Skeletal muscle tissue (tissue), 4 donors: Measurements from ENCODE around the gene DEPDC5. TPM values are rescaled to one million over a fixed set of nuclear protein-coding genes. Genes with fewer than 3 reads are reported as not detected.

Experiments
- H3K27ac ChIP-seq: one replicate; pipeline ENCODE4 v1.7.0; 2013; ENCODE audit warnings: mild to moderate bottlenecking, low read depth, low read length, inconsistent platforms
- H3K27me3 ChIP-seq, 3 donors: one replicate each; pipeline ENCODE4 v1.7.0; 2013; ENCODE audit warnings: low read length in 3 of 3; ENCODE audit not compliant: control insufficient read depth in 3 of 3, insufficient read depth in 3 of 3
- H3K36me3 ChIP-seq, 3 donors: one replicate each; pipeline ENCODE4 v1.7.0; 2013; ENCODE audit warnings: low read length in 3 of 3; ENCODE audit not compliant: control insufficient read depth in 3 of 3, insufficient read depth in 3 of 3
- H3K4me1 ChIP-seq, 3 donors: one replicate each; pipeline ENCODE4 v1.7.0; 2013; ENCODE audit warnings: low read length in 3 of 3, mild to moderate bottlenecking in 3 of 3; ENCODE audit not compliant: control insufficient read depth in 3 of 3, insufficient read depth in 3 of 3
- H3K4me3 ChIP-seq, 3 donors: one replicate each; pipeline ENCODE4 v1.7.0; 2013; ENCODE audit warnings: low read length in 3 of 3
- H3K9ac ChIP-seq, 3 donors: one replicate each; pipeline ENCODE4 v1.7.0; 2013; ENCODE audit warnings: low read length in 3 of 3, mild to moderate bottlenecking in 3 of 3, moderate library complexity in 2 of 3, low read depth in 1 of 3
- H3K9me3 ChIP-seq, 3 donors: one replicate each; pipeline ENCODE4 v1.7.0; 2013; ENCODE audit warnings: low read length in 3 of 3; ENCODE audit not compliant: control insufficient read depth in 3 of 3
- total RNA-seq: library from RNA; depleted of rRNA; stranded (reverse); fragments of >200 nt; gene quantifications from one replicate; pipeline ENCODE4 v1.2.3, GENCODE V29; 2014
- donor health status: Osteomylitis.

DEPDC5 gene
- total RNA-seq, 1 donor from 2014 or later, result 14.1 TPM

DNA sequence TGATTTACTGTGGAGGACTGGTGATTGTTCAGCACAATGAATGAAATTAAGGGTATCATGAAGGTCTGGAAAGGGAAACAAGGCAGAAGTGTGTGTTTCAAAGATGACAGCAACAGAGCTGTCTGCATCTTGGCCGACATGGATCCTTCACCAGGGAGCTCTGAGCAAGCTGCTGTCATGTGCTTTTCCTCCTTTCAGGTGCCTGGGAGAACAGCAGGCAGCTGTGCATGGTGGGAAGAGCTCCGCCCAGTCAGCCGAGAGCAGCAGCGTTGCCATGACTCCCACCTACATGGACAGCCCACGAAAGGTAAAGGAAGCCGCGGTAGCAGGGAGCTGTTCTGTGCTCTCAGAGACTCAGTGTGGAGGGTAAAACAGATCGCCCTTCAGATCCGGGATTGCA lies 103.4 kb downstream of the DEPDC5 start:
- Histone ChIP-seq H3K4me1 (no peaks in the 10 kb centered on the region), H3K27ac (no peak overlapping the region), H3K36me3 (peaks cover 11 to 31% (median 30%) of the 10 kb centered on the region in 3 donors), H3K9ac (no peak overlapping the region), H3K27me3 (no peaks in the 10 kb centered on the region), H3K9me3 (no peaks in the 10 kb centered on the region), H3K4me3 (no peak overlapping the region)

DNA sequence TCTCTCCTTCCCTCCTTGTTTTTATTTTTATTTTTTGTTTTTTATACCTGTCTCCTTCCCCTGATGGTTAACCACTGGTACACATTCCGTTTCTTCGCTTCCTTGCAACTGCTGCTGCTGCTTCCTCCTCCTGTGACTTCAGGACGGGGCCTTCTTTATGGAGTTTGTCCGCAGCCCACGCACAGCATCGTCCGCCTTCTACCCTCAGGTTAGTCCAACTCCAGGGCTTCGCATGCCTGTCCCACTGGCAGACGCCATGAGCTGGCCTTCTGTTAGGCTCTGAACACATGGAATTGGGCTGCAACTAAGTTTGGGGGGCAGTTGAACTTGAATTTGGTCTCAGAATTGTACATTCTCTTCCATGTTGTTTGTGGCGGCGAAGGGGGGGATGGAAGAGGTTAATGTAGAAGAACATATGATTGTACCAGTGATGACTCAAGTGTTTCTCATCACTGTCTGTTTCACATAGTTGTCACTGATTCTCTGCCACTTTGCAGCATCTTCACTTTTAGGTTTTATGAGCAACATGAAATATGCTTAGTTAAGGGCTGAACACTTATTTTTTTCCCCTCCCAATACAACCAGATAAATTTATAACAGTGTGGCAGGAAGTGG lies 107.5 kb downstream of the DEPDC5 start:
- H3K9ac ChIP-seq, result no peak overlapping the region
- no peaks in the 10 kb centered on the region for H3K27me3 ChIP-seq
- H3K4me1 ChIP-seq, result no peaks in the 10 kb centered on the region
- H3K4me3 ChIP-seq, result no peak overlapping the region
- H3K27ac ChIP-seq, result no peak overlapping the region
- no peaks in the 10 kb centered on the region for H3K9me3 ChIP-seq
- peaks cover 7 to 25% (median 17%) of the 10 kb centered on the region in 3 donors for H3K36me3 ChIP-seq

DNA sequence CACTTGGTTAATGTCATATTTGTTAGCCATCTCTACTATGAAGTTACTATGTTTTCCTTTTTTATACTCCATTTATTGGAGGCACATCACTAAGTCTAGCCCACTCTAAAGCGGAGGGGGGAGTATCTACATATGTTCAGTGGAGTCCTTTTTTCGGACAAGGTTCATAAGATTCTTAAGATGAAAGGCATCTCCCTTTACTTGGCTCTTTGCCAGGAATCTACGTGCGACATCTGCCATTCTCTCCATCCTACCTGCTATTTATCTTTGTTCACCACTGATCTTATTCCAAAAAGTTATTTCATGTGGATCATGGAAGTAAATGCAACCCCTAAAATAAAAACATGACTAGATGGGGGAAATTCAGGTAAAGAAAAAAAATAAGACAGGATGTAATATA lies 113.1 kb downstream of the DEPDC5 start:
- Histone ChIP-seq H3K4me3 (no peak overlapping the region), H3K27ac (no peak overlapping the region), H3K9ac (no peak overlapping the region), H3K36me3 (peaks cover 12 to 16% (median 14%) of the 10 kb centered on the region in 3 donors), H3K9me3 (no peaks in the 10 kb centered on the region), H3K4me1 (no peaks in the 10 kb centered on the region), H3K27me3 (no peaks in the 10 kb centered on the region)

DNA sequence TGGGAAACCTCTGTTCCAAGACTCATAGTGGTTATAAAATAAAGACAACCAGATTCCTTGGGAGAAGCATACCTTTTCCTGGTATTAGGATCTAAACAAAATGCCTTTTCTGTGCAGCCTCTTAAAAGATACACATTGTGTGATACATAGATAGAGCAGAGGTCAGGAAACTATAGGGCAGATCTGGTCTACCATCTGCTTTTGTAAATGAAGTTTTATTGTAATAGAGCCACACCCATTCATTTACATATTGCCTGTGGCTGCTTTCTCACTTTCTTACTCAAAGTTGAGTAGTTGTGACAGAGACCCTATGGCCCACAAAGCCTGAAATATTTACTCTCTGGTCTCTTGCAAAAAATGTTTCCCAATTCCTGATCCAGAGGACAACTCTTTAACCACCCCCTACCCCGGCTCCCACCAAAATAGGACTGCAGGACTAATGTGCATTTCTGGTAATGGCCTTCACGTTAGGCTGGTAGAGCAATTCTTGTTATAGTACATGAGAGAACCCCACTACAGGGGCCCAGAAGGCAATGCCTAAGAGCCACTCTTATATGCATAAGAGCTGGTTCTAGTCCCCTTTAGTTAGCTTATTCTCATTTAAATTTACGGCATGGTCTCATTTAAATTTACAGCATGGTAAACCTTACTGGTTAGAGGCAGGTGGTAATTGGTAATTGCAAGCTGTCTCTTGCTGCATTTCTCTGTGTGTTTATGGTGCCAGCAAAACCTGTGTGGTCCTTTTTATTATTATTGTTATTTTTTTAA lies 113.8 kb downstream of the DEPDC5 start:
- Histone ChIP-seq H3K9ac (no peak overlapping the region), H3K4me3 (no peak overlapping the region), H3K27ac (no peak overlapping the region), H3K27me3 (no peaks in the 10 kb centered on the region), H3K9me3 (no peaks in the 10 kb centered on the region), H3K4me1 (no peaks in the 10 kb centered on the region), H3K36me3 (peaks cover 12 to 19% (median 16%) of the 10 kb centered on the region in 3 donors)

DNA sequence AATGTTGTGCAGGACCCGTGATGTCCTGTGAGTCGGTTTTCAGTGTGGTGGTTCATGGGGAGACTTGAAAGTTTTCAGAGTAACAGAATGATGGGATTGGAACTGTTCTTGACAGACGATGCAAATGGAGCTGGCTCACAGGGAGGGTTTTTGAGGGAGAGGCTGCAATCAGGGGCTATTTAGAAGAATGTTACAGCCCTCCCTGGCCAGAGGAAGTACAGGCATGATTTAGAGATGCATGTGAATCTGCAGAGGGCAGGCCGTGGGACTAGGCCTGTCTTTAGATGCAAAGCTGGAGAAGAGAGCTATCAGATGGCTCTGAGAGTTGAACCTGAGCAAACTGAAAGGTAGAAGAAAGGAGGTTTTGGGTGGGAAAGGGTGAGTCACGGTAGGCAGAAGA lies 115.9 kb downstream of the DEPDC5 start:
- Histone ChIP-seq H3K4me1 (no peaks in the 10 kb centered on the region), H3K4me3 (no peak overlapping the region), H3K9ac (no peak overlapping the region), H3K27ac (no peak overlapping the region), H3K27me3 (no peaks in the 10 kb centered on the region), H3K36me3 (peaks cover 16 to 31% (median 25%) of the 10 kb centered on the region in 3 donors), H3K9me3 (no peaks in the 10 kb centered on the region)

DNA sequence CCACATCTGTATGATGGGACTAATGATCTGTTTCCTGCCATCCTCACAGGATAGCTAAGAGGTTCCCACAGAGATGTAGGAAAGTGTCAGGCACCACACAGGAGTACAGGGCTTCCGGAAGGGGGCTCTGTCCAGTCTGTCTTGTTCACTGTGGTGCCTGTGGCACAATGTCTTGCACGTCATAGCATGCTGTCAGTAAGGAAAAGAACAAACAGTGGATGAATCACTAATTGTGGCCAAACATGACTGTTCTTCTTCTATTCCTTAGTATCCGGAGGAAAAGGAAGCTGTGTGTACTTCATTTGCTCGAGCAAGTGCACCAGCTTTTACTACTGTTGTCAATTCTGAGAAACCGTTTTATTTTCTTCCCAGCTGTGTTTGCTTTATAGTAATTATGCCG lies 117.1 kb downstream of the DEPDC5 start:
- H3K36me3 ChIP-seq, result peaks cover 16 to 32% (median 25%) of the 10 kb centered on the region in 3 donors
- no peak overlapping the region for H3K9ac ChIP-seq
- no peaks in the 10 kb centered on the region for H3K4me1 ChIP-seq
- no peak overlapping the region for H3K27ac ChIP-seq
- H3K9me3 ChIP-seq, result no peaks in the 10 kb centered on the region
- H3K27me3 ChIP-seq, result no peaks in the 10 kb centered on the region
- no peak overlapping the region for H3K4me3 ChIP-seq

GRCh38 chr22:31871480-31871879 lies 117.7 kb downstream of the DEPDC5 start:
- Histone ChIP-seq H3K9me3 (no peaks in the 10 kb centered on the region), H3K9ac (no peak overlapping the region), H3K27me3 (no peaks in the 10 kb centered on the region), H3K4me3 (no peak overlapping the region), H3K36me3 (peaks cover 16 to 35% (median 25%) of the 10 kb centered on the region in 3 donors), H3K27ac (no peak overlapping the region), H3K4me1 (no peaks in the 10 kb centered on the region)

DNA sequence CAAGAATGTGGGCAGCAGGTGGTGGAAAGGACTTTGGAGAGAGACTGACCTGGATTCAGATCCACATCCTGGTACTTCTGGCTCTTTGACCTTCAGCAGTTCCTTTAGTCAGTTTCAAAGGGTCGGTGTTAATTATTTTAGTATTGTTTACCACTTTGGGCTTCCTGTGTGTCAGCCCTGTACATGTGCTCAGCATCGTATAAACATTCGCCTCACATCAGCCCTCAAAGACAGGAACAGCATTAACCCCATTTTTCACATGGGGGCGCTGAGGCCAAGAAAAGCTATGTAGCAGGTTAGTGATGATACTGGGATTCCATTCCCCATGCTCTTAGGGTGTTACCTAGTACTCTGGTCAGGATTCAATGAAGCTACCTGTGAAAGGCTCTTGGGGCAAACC lies 118.4 kb downstream of the DEPDC5 start:
- Histone ChIP-seq H3K27me3 (no peaks in the 10 kb centered on the region), H3K27ac (no peak overlapping the region), H3K4me1 (no peaks in the 10 kb centered on the region), H3K9me3 (no peaks in the 10 kb centered on the region), H3K4me3 (no peak overlapping the region), H3K9ac (no peak overlapping the region), H3K36me3 (peaks cover 16 to 35% (median 25%) of the 10 kb centered on the region in 3 donors)

- H3K9ac ChIP-seq, result no peak overlapping the region
- peaks cover 0 to 7% (median 3%) of the 10 kb centered on the region in 3 donors for H3K4me1 ChIP-seq
- no peaks in the 10 kb centered on the region for H3K9me3 ChIP-seq
- H3K27ac ChIP-seq, result no peak overlapping the region
- H3K27me3 ChIP-seq, result no peaks in the 10 kb centered on the region
- H3K36me3 ChIP-seq, result peaks cover 16 to 42% (median 29%) of the 10 kb centered on the region in 3 donors
- H3K4me3 ChIP-seq, result no peak overlapping the region
Measured at GRCh38 chr22:31874821-31875220, 121.0 kb downstream of the DEPDC5 start.

DNA sequence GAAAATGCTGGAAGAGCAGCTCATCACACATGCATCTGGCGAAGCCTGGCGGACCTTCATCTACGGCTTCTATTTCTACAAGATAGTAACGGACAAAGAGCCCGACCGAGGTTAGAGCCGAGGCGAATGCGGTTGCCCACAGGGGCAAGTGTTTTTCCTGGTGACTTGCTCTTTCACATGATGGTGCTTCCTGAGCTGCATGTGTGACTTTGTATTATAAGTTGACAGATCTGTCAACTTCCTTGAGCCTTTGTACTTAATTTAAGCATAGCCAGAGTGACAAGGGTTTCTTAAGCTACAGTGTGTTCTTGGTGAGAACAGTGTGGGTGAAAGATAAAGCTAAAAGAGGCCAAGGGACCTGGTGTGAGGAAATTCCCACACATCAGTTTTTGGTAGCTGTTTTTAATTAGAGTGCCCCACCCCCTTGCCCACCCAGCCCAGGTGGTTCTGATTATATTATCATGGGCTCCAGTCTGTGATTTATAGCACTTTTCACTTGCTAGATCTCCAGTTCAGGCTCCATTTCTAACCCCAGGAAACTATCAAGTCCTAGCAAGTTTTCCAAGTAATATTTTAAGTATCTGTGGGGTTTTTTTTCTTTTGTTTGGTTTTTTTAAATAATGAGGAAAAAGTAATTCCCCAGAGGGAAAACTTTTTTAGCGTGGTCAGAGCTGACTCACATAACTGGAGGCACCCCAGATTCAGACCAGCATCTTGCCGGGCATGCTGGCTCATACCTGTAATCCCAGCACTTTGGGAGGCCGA lies 122.5 kb downstream of the DEPDC5 start:
- H3K36me3 ChIP-seq, result peaks cover 11 to 32% (median 19%) of the 10 kb centered on the region in 3 donors
- no peak overlapping the region for H3K27ac ChIP-seq
- peaks cover 0 to 11% (median 3%) of the 10 kb centered on the region in 3 donors for H3K4me1 ChIP-seq
- no peak overlapping the region for H3K4me3 ChIP-seq
- no peaks in the 10 kb centered on the region for H3K27me3 ChIP-seq
- H3K9me3 ChIP-seq, result no peaks in the 10 kb centered on the region
- no peak overlapping the region for H3K9ac ChIP-seq
